KMS-11 (cell line): ENCODE data around the gene JAM3.

Experiments used
- H2AFZ ChIP-seq: fragments of 200-600 bp; sonication (generic); 2 replicates; pipeline ENCODE4 v1.6.1; 2016; ENCODE audit warnings: antibody characterized with exemption, mixed run types, low read depth
- H3K27ac ChIP-seq: fragments of 200-600 bp; sonication (generic); 2 replicates; pipeline ENCODE4 v1.6.1; 2016; ENCODE audit warnings: mild to moderate bottlenecking, mixed run types
- H3K27me3 ChIP-seq: fragments of 200-600 bp; sonication (generic); 2 replicates; pipeline ENCODE4 v1.6.1; 2017; ENCODE audit warnings: mild to moderate bottlenecking, low read depth, mixed run types, moderate library complexity; ENCODE audit not compliant: insufficient read depth
- H3K36me3 ChIP-seq: fragments of 200-600 bp; sonication (generic); 2 replicates; pipeline ENCODE4 v1.6.1; 2017; ENCODE audit warnings: mild to moderate bottlenecking, mixed run types; ENCODE audit not compliant: insufficient read depth
- H3K4me1 ChIP-seq: fragments of 200-600 bp; sonication (generic); 2 replicates; pipeline ENCODE4 v1.6.1; 2016; ENCODE audit warnings: mild to moderate bottlenecking, low read depth, mixed run types; ENCODE audit not compliant: poor library complexity, severe bottlenecking
- H3K4me2 ChIP-seq: fragments of 200-600 bp; sonication (generic); 2 replicates; pipeline ENCODE4 v1.7.0; 2016; ENCODE audit warnings: mild to moderate bottlenecking, mixed run types
- H3K4me3 ChIP-seq: fragments of 200-600 bp; sonication (generic); IDR thresholded peaks from 2 replicates; pipeline ENCODE4 v1.6.1; 2017; ENCODE audit warnings: low read depth, low read length, mixed read lengths; ENCODE audit not compliant: insufficient read depth
- H3K79me2 ChIP-seq: fragments of 200-600 bp; sonication (generic); 2 replicates; pipeline ENCODE4 v1.6.1; 2016; ENCODE audit warnings: low read depth, mixed run types; ENCODE audit not compliant: insufficient read depth
- H3K9ac ChIP-seq: fragments of 200-600 bp; sonication (generic); 2 replicates; pipeline ENCODE4 v1.6.1; 2016; ENCODE audit warnings: mild to moderate bottlenecking, mixed run types
- H4K20me1 ChIP-seq: fragments of 200-600 bp; sonication (generic); 2 replicates; pipeline ENCODE4 v1.6.1; 2016; ENCODE audit warnings: mild to moderate bottlenecking, mixed run types; ENCODE audit not compliant: insufficient read depth
- CTCF ChIP-seq: fragments of 200-600 bp; sonication (generic); conservative IDR thresholded peaks from 2 replicates; pipeline ENCODE4 v1.6.1; 2017; ENCODE audit warnings: low read depth, mild to moderate bottlenecking, antibody characterized with exemption, low read length, moderate library complexity, mixed read lengths

JAM3 gene

DNA sequence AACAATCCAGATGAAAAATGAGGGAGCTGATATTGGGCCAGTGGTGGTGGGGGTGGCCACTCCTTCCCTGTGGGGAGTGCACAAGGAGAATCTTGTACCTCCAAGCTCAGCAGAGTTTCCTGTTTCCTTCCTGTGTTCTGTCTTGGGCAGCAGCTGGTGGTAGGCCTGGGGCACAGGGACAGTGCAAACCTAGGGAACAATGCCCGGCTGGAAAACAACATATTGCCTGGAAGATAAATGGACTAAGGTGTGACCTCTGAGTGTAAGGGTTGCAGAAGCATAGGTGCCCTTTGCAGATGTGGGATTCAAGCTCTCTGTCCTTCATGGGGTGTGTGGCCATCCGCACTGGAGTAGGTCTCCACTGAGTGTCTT, 5.8 kb upstream of the JAM3 start:
- Histone ChIP-seq H4K20me1 (no peaks in the 10 kb centered on the region), H2AFZ (no peak overlapping the region)

DNA sequence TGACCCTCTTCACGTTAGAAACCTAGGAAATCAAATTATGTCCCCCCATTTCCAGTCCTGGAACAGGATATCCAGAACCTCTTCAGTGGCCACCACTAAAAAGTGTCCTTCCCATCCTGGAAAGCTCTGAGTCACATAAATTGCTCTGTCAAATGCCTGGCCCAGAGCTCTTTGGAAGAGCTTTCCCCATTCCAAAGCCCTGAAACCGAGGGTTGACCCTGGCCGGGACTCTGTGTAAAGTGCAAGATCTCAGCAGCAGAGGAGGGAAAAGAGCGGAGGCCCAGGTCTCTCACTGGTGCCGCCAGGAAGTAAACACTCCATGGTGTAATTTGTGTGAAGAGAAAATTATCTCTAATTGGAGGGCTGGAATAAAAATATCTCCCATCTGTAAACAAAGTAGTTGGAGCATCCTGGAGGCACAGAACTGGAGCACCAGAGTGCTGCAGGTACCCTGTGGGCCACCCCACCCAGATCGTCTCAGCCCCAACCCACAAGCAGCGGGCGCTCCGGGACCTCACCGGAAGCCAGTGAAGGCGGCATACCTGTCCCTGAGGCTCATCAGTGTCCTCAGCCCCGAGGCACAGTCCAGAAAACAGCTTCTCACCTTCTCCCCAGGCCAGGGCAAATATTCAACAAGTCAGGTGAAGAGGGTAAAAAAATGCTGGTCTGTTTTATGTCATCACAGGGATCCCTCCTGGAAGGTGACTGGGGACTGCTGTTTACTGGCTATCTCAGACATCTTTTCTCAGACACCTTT, 4.7 kb upstream of the JAM3 start:
- Histone ChIP-seq H3K27ac (no peak overlapping the region), H3K9ac (no peak overlapping the region), H3K27me3 (no peaks in the 10 kb centered on the region), H3K79me2 (no peaks in the 10 kb centered on the region), H3K4me1 (no peaks in the 10 kb centered on the region), H3K36me3 (no peaks in the 10 kb centered on the region), H4K20me1 (no peaks in the 10 kb centered on the region), H3K4me2 (no peak overlapping the region), H2AFZ (no peak overlapping the region), H3K4me3 (no peak overlapping the region)
- no peak for TF ChIP-seq CTCF

More for the DNA sequence above, 5.8 kb upstream of the JAM3 start:
- Histone ChIP-seq H3K27me3 (no peaks in the 10 kb centered on the region), H3K9ac (no peak overlapping the region), H3K36me3 (no peaks in the 10 kb centered on the region), H3K27ac (no peak overlapping the region), H3K79me2 (no peaks in the 10 kb centered on the region), H3K4me1 (no peaks in the 10 kb centered on the region), H3K4me2 (no peak overlapping the region), H3K4me3 (no peak overlapping the region)
- TF ChIP-seq CTCF = no peak

DNA sequence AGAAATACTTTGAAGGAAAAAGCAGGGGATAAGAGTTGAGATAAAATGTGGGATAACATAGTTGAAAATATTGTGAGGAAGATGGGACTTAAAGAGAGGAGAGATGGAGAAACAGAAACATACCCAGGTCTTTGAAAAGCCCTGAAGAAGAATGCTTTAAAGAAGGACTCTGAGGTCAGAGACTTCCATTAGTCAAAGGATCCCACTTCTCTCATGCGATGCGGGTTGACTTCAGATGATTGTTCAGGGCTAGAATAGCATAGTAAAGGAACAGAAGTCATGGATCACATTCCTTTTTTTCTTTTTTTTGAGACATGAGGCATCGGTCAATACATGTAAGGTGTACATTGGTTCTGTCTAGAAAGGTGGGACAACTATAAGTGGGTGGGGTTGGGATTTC, 3.5 kb upstream of the JAM3 start:
- no peaks in the 10 kb centered on the region for H4K20me1 ChIP-seq
- H3K9ac ChIP-seq = no peak overlapping the region
- H3K4me1 ChIP-seq = no peaks in the 10 kb centered on the region
- no peak overlapping the region for H2AFZ ChIP-seq
- H3K4me2 ChIP-seq = no peak overlapping the region
- no peaks in the 10 kb centered on the region for H3K36me3 ChIP-seq
- no peak for TF ChIP-seq CTCF
- no peaks in the 10 kb centered on the region for H3K27me3 ChIP-seq
- no peak overlapping the region for H3K27ac ChIP-seq
- H3K4me3 ChIP-seq = no peak overlapping the region
- no peaks in the 10 kb centered on the region for H3K79me2 ChIP-seq

DNA sequence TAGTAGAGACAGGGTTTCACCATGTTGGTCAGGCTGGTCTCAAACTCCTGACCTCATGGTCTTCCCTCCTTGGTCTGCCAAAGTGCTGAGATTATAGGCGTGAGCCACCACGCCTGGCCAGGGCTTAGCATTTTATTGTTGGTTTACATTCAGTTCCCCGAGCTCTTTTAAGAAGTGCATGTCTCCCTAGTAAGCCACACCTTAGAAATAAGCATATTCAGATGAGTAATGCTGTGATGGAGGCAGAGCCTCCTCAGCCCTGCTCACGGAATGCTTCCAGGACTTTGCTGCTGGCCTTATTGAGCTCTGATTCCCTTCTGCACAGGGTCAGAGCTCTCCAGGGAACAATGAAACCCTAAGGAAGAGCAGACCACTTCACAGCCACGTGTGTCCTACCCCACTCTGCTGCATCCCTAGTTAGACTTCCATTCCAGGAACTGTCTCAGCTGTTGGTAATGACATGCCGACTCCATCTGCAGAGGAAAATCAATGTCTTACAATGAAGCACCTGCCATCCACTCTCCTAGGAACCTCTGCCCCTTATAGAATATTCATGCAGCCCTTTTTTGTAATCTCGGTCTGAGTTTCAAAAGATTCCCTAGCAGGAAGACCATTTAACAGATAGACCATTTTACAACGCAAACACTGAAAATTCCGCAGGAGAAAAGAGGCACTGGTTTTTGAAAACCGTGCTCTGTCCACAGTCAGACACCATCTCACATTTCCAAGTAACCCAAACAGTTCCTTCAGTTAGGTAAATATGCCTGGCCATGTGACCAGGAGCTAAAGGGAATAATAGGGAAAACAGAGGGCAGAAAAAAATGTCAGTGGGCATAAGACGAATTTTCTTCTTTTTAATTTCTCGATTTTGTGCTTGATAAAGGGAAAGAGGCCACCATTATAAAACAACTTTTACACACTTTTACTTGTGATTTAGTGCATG, 1.7 kb upstream of the JAM3 start:
- TF ChIP-seq CTCF = no peak
- Histone ChIP-seq H3K4me2 (no peak overlapping the region), H4K20me1 (no peaks in the 10 kb centered on the region), H3K9ac (no peak overlapping the region), H3K27ac (no peak overlapping the region), H3K79me2 (no peaks in the 10 kb centered on the region), H3K4me3 (no peak overlapping the region), H3K36me3 (no peaks in the 10 kb centered on the region), H2AFZ (no peak overlapping the region), H3K27me3 (no peaks in the 10 kb centered on the region), H3K4me1 (no peaks in the 10 kb centered on the region)
